Pancreas (tissue), 10 donors: Measurements from ENCODE around the gene CRACR2A. TPM values are rescaled to one million over a fixed set of nuclear protein-coding genes. Genes with fewer than 3 reads are reported as not detected.

Experiments
- ATAC-seq, 4 donors: fragments of 200-7000 bp; cut with Tn5 transposase; one replicate each; pipeline versions ENCODE4 v1.8.0 to v1.9.1; 2020; ENCODE audit warnings: mild to moderate bottlenecking in 4 of 4, moderate library complexity in 4 of 4
- DNase-seq, 6 donors: peaks; one replicate each; pipeline ENCODE4 v3.0.0-alpha.2; 2020
- FAIRE-seq: peaks from 2 replicates; lab custom pipeline; 2012; peaks lifted over from hg19 to GRCh38; lab: Jason Lieb, UNC
- H3K27ac ChIP-seq, 4 donors: fragments of 200-600 bp; sonication (generic); 1 replicate in 3 of 4; 2 replicates in 1 of 4; pipeline versions ENCODE4 v1.5.0 to v1.8.0; 2020
- H3K27me3 ChIP-seq, 4 donors: fragments of 200-600 bp; one replicate each; pipeline ENCODE4 v1.8.0; 2021
- H3K36me3 ChIP-seq, 3 donors: fragments of 200-600 bp; sonication (generic) in 1 of 3; one replicate each; pipeline versions ENCODE4 v1.5.0 to v1.8.0; 2020 to 2021
- H3K4me1 ChIP-seq, 3 donors: fragments of 200-600 bp; one replicate each; pipeline ENCODE4 v1.8.0; 2021
- H3K4me3 ChIP-seq, 4 donors: fragments of 200-600 bp; sonication (generic) in 2 of 4; one replicate each; pipeline versions ENCODE4 v1.5.0 to v1.8.0; 2020 to 2021
- H3K9me3 ChIP-seq, 4 donors: fragments of 200-600 bp; one replicate each; pipeline ENCODE4 v1.8.0; 2021
- WGBS, 2 donors: extraction: QIAGEN DNeasy Blood & Tissue Kit; methylation state at CpG; one replicate each; pipeline ENCODE4 v1.1.7; 2013; 5-methylcytosine and 5-hydroxymethylcytosine counted together
- intact Hi-C, 3 donors: fragments of 100-400 bp; cut with DNase I; formaldehyde crosslinking; loops; one replicate each; pipeline versions ENCODE4 v1.11.1 to v1.14.2; 2022
- polyA plus RNA-seq, 2 donors: library from polyadenylated mRNA; stranded (reverse); fragments of 200-250 nt; gene quantifications; one replicate each; pipeline ENCODE4 v1.2.3, GENCODE V29; 2013
- total RNA-seq, 6 donors: library from RNA; stranded (reverse); fragmentation: NEBNext Ultra II Directional in 4 of 6; extraction: Animal tissue kit (Norgen Biotek cat#: 25700) in 4 of 6; gene quantifications; one replicate each; pipeline versions ENCODE4 v1.2.1 to v1.2.4, GENCODE V29; 2021 to 2023
- TF ChIP-seq, protein P1 (sequence below), 4 donors: fragments of 200-600 bp; sonication (generic) in 3 of 4; IDR thresholded peaks; one replicate each; pipeline versions ENCODE4 v1.5.0 to v1.8.0; 2021; ENCODE audit warnings: antibody characterized with exemption in 4 of 4
- donor health status: healthy with polysubstance abuse.
- donor health status: DM: no; HTN: no; CAD: no; lungs with moderate emphysema.
- donor health status: DM: no; HTN: no; CAD: no.
- donor health status: control.
- donor health status: control.
- donor health status: Bipolar disorder and iron deficiency.
- donor health status: DM: yes; HTN: yes; CAD: no.
- donor health status: DM: no; HTN: no; CAD: no.
- donor health status: DM: no; HTN: no; CAD: no.
- donor health status: DM: yes; HTN: yes; CAD: no.

The CRACR2A gene
- total and polyA plus RNA-seq, 8 donors: 1.5 to 10.3 (median 7.3) TPM

DNA sequence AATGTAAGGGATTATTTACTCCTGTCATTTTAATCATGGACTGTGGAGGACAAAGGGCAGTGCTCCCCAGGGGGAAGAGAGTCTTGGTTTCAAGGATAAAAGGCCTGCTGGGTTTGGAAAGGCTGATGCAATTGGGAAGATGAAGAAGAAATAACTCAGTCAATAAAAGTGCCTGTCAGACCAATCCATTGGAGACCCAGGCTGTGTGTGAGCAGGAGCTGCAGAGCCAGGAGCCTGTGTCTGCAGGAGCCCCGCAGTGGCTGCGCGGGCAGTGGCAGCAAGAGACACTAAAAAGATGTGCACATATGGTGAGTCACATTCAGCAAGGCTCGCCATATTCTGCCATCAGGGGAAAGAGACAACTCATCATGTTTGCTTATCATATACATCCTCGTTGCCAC, 90.4 kb downstream of the CRACR2A start:
- intact Hi-C loops: no loop called here
- FAIRE-seq (no peak), DNase-seq (no peak), ATAC-seq (no peak)
- H3K4me1 ChIP-seq: no peaks in the 10 kb centered on the region
- no peaks in the 10 kb centered on the region for H3K27me3 ChIP-seq
- WGBS, 2 donors: 96 to 97% methylated on average over 5 of the region's 5 CpGs
- TF ChIP-seq, protein P1, sequence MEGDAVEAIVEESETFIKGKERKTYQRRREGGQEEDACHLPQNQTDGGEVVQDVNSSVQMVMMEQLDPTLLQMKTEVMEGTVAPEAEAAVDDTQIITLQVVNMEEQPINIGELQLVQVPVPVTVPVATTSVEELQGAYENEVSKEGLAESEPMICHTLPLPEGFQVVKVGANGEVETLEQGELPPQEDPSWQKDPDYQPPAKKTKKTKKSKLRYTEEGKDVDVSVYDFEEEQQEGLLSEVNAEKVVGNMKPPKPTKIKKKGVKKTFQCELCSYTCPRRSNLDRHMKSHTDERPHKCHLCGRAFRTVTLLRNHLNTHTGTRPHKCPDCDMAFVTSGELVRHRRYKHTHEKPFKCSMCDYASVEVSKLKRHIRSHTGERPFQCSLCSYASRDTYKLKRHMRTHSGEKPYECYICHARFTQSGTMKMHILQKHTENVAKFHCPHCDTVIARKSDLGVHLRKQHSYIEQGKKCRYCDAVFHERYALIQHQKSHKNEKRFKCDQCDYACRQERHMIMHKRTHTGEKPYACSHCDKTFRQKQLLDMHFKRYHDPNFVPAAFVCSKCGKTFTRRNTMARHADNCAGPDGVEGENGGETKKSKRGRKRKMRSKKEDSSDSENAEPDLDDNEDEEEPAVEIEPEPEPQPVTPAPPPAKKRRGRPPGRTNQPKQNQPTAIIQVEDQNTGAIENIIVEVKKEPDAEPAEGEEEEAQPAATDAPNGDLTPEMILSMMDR (IDR thresholded peaks at IDR 0.05): no peak
- no peaks in the 10 kb centered on the region for H3K36me3 ChIP-seq
- H3K9me3 ChIP-seq: no peaks in the 10 kb centered on the region
- H3K4me3 ChIP-seq: no peak overlapping the region
- no peak overlapping the region for H3K27ac ChIP-seq

GRCh38 chr12:3661028-3661427, 91.9 kb downstream of the CRACR2A start:
- no peaks in the 10 kb centered on the region for H3K36me3 ChIP-seq
- DNase-seq: peak in 2 of 6 donors; percentile 8 to 17
- no peak overlapping the region for H3K4me3 ChIP-seq
- 63 to 90% methylated on average over 1 of the region's 1 CpG for WGBS, 2 donors
- peak; percentile 24 to 84 (median 64) for ATAC-seq
- no peak overlapping the region for H3K27ac ChIP-seq
- intact Hi-C loops: no loop called here
- TF ChIP-seq, protein P1 (IDR thresholded peaks at IDR 0.05): no peak
- no peak for FAIRE-seq
- H3K27me3 ChIP-seq: no peaks in the 10 kb centered on the region
- H3K4me1 ChIP-seq: no peaks in the 10 kb centered on the region
- H3K9me3 ChIP-seq: no peaks in the 10 kb centered on the region

DNA sequence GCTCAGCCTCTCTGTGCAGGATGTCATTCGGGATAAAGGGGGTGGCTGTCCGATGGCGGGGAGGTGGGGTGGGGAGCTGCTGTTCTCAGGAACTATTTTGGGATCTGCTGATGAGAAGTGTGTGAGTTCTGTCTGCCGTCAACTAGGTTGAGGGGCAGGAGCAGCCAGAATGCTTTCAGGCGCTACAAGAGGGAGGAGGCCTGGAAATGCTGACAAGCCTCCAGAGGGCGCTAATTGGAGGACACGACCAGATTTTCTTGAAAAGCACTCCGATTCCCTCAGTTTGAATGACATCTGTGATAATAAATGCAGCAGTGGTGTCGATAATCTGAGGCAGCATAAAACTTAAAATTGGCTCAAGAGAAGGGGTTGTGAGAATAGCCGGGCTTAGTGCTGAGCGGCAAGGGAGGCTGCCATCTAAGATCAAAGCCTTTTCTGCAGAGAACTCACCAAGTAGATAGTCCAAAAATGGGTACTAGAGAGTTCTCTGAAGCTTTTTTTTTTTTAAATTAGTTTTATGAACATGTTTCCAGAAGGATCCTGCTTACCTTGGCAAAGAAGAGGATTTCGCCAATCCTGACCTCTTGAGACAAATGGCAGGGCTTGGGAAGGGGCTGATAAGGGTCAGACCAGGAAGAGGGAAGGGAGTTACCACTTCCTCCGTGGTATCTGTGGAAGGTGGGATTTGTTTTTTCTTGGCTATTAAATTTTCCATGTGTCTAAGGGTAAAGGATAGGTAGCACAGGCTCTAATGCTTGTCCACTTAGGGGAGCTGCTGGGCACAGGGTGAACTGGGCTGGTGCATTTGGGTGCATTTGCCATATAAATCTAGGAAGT, 94.4 kb downstream of the CRACR2A start:
- no peak overlapping the region for H3K27ac ChIP-seq
- no peak overlapping the region for H3K4me3 ChIP-seq
- peaks cover 0 to 4% (median 0%) of the 10 kb centered on the region in 3 donors for H3K36me3 ChIP-seq
- H3K4me1 ChIP-seq: no peaks in the 10 kb centered on the region
- ATAC-seq: peak in 2 of 4 donors; percentile 55 to 66
- H3K27me3 ChIP-seq: no peaks in the 10 kb centered on the region
- WGBS, 2 donors: 61 to 68% methylated on average over 13 of the region's 13 CpGs
- TF ChIP-seq, protein P1 (IDR thresholded peaks at IDR 0.05): peak in 1 of 4 donors; percentile 15
- no peak for FAIRE-seq
- H3K9me3 ChIP-seq: no peaks in the 10 kb centered on the region
- intact Hi-C loops: loop anchor here in 1 of 3 donors (10.0 kb wide), 1 partner anchor 146 kb away; no protein-coding TSS in a partner anchor
- DNase-seq: peak in 4 of 6 donors; percentile 28 to 45 (median 32)

DNA sequence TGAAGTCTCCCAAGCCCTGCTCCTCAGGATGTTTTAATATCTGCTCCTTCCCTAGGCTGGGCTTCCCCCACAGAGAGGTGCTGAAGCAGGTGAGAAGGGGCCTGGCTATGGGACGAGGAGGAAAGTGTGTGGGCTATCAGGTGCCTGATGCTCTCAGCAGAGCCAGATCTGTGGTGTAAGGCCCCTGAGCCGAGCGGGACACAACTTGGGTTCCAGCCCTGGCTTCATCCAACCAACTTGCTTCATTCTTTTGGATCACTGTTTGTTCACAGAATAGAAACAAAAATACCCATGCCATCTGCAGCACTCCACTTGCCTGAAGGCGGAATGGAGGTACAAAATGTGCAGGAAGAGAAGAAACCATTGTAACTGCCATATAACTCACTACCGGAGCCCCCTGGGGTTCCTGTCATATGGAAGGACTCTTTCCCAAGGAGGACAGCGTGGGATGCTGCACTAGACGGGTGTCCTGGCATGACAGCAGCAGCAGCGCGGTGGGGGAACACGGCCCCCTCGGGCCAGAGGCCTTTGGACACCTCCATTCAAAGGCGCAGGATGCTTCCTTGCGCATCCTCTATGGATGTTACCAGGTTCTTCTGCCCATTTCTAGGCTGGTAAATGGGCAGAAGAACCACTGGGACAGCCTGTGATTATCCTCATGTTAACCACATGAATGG, 95.8 kb downstream of the CRACR2A start:
- DNase-seq: no peak
- ATAC-seq: no peak
- intact Hi-C loops: loop anchor here in 1 of 3 donors (10.0 kb wide), 1 partner anchor 148 kb away; no protein-coding TSS in a partner anchor
- Histone ChIP-seq H3K9me3 (no peaks in the 10 kb centered on the region), H3K4me1 (no peaks in the 10 kb centered on the region), H3K36me3 (peaks cover 0 to 4% (median 0%) of the 10 kb centered on the region in 3 donors), H3K27me3 (no peaks in the 10 kb centered on the region), H3K27ac (no peak overlapping the region), H3K4me3 (no peak overlapping the region)
- 94 to 95% methylated on average over 13 of the region's 13 CpGs for WGBS, 2 donors
- no peak for FAIRE-seq
- TF ChIP-seq, protein P1 (IDR thresholded peaks at IDR 0.05): no peak
